Body of pancreas (tissue), 4 donors: ENCODE measurements around the gene CPEB4. TPM values are rescaled to one million over a fixed set of nuclear protein-coding genes. Genes with fewer than 3 reads are reported as not detected.

Experiments used
- ATAC-seq: fragments of 150-250 bp; one replicate; pipeline ENCODE4 v1.9.1; 2016
- DNase-seq, 4 donors: peaks; one replicate each; pipeline ENCODE4 v3.0.0-alpha.2; 2019
- H3K27ac ChIP-seq, 4 donors: fragments of 200-600 bp; sonication (generic); 1 replicate in 3 of 4; 2 replicates in 1 of 4; pipeline versions ENCODE4 v1.5.1 to v1.6.1; 2016 to 2019; ENCODE audit warnings: mild to moderate bottlenecking in 1 of 4, mixed read lengths in 1 of 4, moderate library complexity in 1 of 4
- H3K27me3 ChIP-seq, 2 donors: fragments of 200-600 bp; sonication (generic); one replicate each; pipeline ENCODE4 v1.6.0; 2016; ENCODE audit warnings: mild to moderate bottlenecking in 1 of 2
- H3K36me3 ChIP-seq, 2 donors: fragments of 200-600 bp; sonication (generic); replicated peaks in 1 of 2; 2 replicates each; pipeline ENCODE4 v1.5.1; 2016; ENCODE audit warnings: low read depth in 2 of 2; ENCODE audit not compliant: insufficient read depth in 1 of 2
- H3K4me1 ChIP-seq: fragments of 200-600 bp; sonication (generic); one replicate; pipeline ENCODE4 v1.6.0; 2016
- H3K4me3 ChIP-seq, 2 donors: fragments of 200-600 bp; sonication (generic); 1 replicate in 1 of 2; 2 replicates in 1 of 2; pipeline ENCODE4 v1.5.1; 2016 to 2019
- H3K9me3 ChIP-seq, 3 donors: fragments of 200-600 bp; sonication (generic); 1 replicate in 2 of 3; 2 replicates in 1 of 3; pipeline ENCODE4 v1.5.1; 2016
- POLR2A ChIP-seq, 3 donors: fragments of 450-650 bp; IDR thresholded peaks; one replicate each; pipeline ENCODE4 v1.6.1; 2016; ENCODE audit warnings: antibody characterized with exemption in 3 of 3, mild to moderate bottlenecking in 2 of 3
- WGBS, 2 donors: methylation state at CpG; one replicate each; pipeline ENCODE4 v1.1.5; 2017; 5-methylcytosine and 5-hydroxymethylcytosine counted together
- intact Hi-C: fragments of 100-400 bp; cut with DNase I; formaldehyde crosslinking; loops from one replicate; pipeline ENCODE4 v1.15.1; 2023
- total RNA-seq, 2 donors: library from RNA; depleted of rRNA; stranded (reverse); fragments of >200 nt; gene quantifications; one replicate each; pipeline ENCODE4 v1.1.0, GENCODE V29; 2016
- TF ChIP-seq, protein P1 (sequence below), 7 experiments: fragments of 450-650 bp in 4 of 7; fragments of 200-600 bp in 3 of 7; sonication (generic) in 3 of 7; IDR thresholded peaks; one replicate each; pipeline ENCODE4 v1.5.1; 2016 to 2019; ENCODE audit warnings: antibody characterized with exemption in 7 of 7

CPEB4 gene
- total RNA-seq, 2 donors from 2014 or later = 35.3 to 35.6 TPM

- 92 to 98% methylated on average over 2 of the region's 2 CpGs for WGBS, 2 donors
- peak overlapping the region in 2 of 4 donors; percentile 9 to 15 for H3K27ac ChIP-seq
- no peaks in the 10 kb centered on the region for H3K36me3 ChIP-seq
- no peaks in the 10 kb centered on the region for H3K27me3 ChIP-seq
- H3K4me3 ChIP-seq = no peak overlapping the region
- peaks cover 19% of the 10 kb centered on the region for H3K4me1 ChIP-seq
- ATAC-seq (no peak), DNase-seq (no peak)
- intact Hi-C loops = no loop called here
- H3K9me3 ChIP-seq = no peaks in the 10 kb centered on the region
- no peak for TF ChIP-seq POLR2A (IDR thresholded peaks at IDR 0.05)
- TF ChIP-seq, protein P1, sequence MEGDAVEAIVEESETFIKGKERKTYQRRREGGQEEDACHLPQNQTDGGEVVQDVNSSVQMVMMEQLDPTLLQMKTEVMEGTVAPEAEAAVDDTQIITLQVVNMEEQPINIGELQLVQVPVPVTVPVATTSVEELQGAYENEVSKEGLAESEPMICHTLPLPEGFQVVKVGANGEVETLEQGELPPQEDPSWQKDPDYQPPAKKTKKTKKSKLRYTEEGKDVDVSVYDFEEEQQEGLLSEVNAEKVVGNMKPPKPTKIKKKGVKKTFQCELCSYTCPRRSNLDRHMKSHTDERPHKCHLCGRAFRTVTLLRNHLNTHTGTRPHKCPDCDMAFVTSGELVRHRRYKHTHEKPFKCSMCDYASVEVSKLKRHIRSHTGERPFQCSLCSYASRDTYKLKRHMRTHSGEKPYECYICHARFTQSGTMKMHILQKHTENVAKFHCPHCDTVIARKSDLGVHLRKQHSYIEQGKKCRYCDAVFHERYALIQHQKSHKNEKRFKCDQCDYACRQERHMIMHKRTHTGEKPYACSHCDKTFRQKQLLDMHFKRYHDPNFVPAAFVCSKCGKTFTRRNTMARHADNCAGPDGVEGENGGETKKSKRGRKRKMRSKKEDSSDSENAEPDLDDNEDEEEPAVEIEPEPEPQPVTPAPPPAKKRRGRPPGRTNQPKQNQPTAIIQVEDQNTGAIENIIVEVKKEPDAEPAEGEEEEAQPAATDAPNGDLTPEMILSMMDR (IDR thresholded peaks at IDR 0.05) = no peak
Observed at GRCh38 chr5:173886150-173886549, 2.0 kb upstream of the CPEB4 start.

GRCh38 chr5:173888473-173889131 is 453 bp downstream of the CPEB4 start:
- no peaks in the 10 kb centered on the region for H3K36me3 ChIP-seq
- peak overlapping the region; percentile 73 to 91 for H3K4me3 ChIP-seq
- H3K9me3 ChIP-seq = no peaks in the 10 kb centered on the region
- H3K27me3 ChIP-seq = no peaks in the 10 kb centered on the region
- H3K4me1 ChIP-seq = peaks cover 19% of the 10 kb centered on the region
- DNase-seq (peak in 2 of 4 donors; percentile 34 to 44), ATAC-seq (no peak)
- no peak for TF ChIP-seq POLR2A (IDR thresholded peaks at IDR 0.05)
- TF ChIP-seq, protein P1 (IDR thresholded peaks at IDR 0.05) = no peak
- H3K27ac ChIP-seq = peak overlapping the region; percentile 61 to 95 (median 92)
- intact Hi-C loops = no loop called here
- WGBS, 2 donors = 0% methylated on average over 36 to 37 of the region's 37 CpGs

- peak in 2 of 3 donors; percentile 46 to 66 for TF ChIP-seq POLR2A (IDR thresholded peaks at IDR 0.05)
- TF ChIP-seq, protein P1 (IDR thresholded peaks at IDR 0.05) = no peak
- DNase-seq (peak in 3 of 4 donors; percentile 29 to 50 (median 41)), ATAC-seq (no peak)
- intact Hi-C loops = no loop called here
- WGBS, 2 donors = 7 to 11% methylated on average over 19 of the region's 19 CpGs
- Histone ChIP-seq H3K4me3 (peak overlapping the region in 1 of 2 donors; percentile 73), H3K4me1 (peaks cover 24% of the 10 kb centered on the region), H3K27me3 (no peaks in the 10 kb centered on the region), H3K36me3 (no peaks in the 10 kb centered on the region), H3K9me3 (no peaks in the 10 kb centered on the region), H3K27ac (peak overlapping the region; percentile 56 to 95 (median 92))
Observed at GRCh38 chr5:173890195-173890991, 2.2 kb downstream of the CPEB4 start.

DNA sequence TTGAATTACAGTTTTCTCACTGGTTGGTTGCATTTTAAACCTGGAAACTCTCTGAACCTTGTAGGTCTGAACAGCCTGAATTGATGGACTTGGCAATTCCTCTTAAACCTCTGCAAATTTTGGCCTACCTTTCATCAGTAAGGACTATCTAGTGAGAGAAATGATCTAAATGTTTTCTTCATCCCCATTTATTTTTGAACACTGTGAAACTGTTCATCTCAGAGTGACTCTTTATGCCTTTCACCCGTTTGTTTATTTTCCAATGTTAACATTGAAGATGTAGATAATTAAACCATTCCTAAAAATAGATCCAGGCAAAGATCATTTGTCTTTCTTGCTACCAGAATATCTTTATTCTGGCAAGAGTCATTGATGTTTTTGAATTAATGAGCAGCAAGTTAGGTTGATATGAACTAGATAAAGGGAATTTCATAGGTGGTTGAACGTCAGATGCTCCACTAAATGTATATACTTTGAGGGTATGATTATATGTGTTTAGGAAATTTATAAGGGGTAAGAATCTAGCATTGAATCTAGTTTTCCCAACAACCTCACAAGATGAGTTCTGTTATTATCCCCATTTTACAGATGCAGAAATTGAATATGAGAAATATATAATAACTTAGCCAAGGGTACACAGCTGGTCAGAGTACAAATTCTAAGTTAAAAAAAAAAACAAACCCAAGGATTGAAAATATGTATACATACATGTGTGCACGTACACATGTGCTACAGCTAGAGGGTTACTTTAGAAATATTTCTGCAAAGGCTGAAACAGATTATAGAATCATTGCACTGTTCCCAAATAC is 3.4 kb downstream of the CPEB4 start:
- 11 to 13% methylated on average over 3 of the region's 3 CpGs for WGBS, 2 donors
- no peak for DNase-seq
- no peak for TF ChIP-seq POLR2A (IDR thresholded peaks at IDR 0.05)
- TF ChIP-seq, protein P1 (IDR thresholded peaks at IDR 0.05) = no peak
- intact Hi-C loops = no loop called here
- no peak for ATAC-seq
- peak overlapping the region in 1 of 2 donors; percentile 73 for H3K4me3 ChIP-seq
- H3K27me3 ChIP-seq = no peaks in the 10 kb centered on the region
- H3K36me3 ChIP-seq = no peaks in the 10 kb centered on the region
- no peaks in the 10 kb centered on the region for H3K9me3 ChIP-seq
- peak overlapping the region; percentile 11 to 95 (median 92) for H3K27ac ChIP-seq
- peaks cover 31% of the 10 kb centered on the region for H3K4me1 ChIP-seq
